ENCODE data around the gene IFT52. TPM values are rescaled to one million over a fixed set of nuclear protein-coding genes. Genes with fewer than 3 reads are reported as not detected.

Gene IFT52
- polyA plus RNA-seq, 2 of the 4 experiments (the other 2 are of a cell fraction): 26.3 to 42.2 TPM

- ChIA-PET CTCF (no interaction called here), POLR2A (no interaction called here)
- no peak overlapping the region for H3K4me2 ChIP-seq
- H3K27ac ChIP-seq: no peak overlapping the region
- DNase-seq (ENCODE audit: low read depth in 1 of 2, low spot score in 1 of 2): peak in 1 of 2 experiments; percentile 22
- no peak for ATAC-seq
- peaks cover 13% of the 10 kb centered on the region for H3K4me1 ChIP-seq
- H3K4me3 ChIP-seq: no peak overlapping the region
- no peak for FAIRE-seq
- WGBS (ENCODE audit: missing lambda C conversion rate): 75% methylated on average over 3 of the region's 3 CpGs
- TF ChIP-seq RAD21 (conservative IDR thresholded peaks at IDR 0.05 in 1 of 2, IDR thresholded peaks at IDR 0.05 in 1 of 2): peak in 1 of 2 experiments; percentile 32; a peak in 1 of 5 replicates
- TF ChIP-seq ZNF302 (CRISPR knock-in tag; IDR thresholded peaks at IDR 0.05): no peak
- H3K9me3 ChIP-seq: no peaks in the 10 kb centered on the region
Measured at GRCh38 chr20:43563429-43563828, 27.3 kb upstream of the IFT52 start.

- Histone ChIP-seq H3K4me1 (peaks cover 10% of the 10 kb centered on the region), H3K27ac (no peak overlapping the region), H3K4me2 (no peak overlapping the region), H3K9me3 (no peaks in the 10 kb centered on the region), H3K4me3 (no peak overlapping the region)
- no peak for TF ChIP-seq HOXB5 (CRISPR knock-in tag; IDR thresholded peaks at IDR 0.05)
- no peak for TF ChIP-seq RARB (CRISPR knock-in tag; IDR thresholded peaks at IDR 0.05)
- no peak for TF ChIP-seq HMGXB4 (CRISPR knock-in tag; IDR thresholded peaks at IDR 0.05; ENCODE audit: borderline replicate concordance)
- no peak for TF ChIP-seq HOXB13 (CRISPR knock-in tag; IDR thresholded peaks at IDR 0.05; ENCODE audit: low read depth)
- CTCF ChIA-PET: no interaction called here
- FAIRE-seq: no peak
- DNase-seq (ENCODE audit: low read depth in 1 of 2, low spot score in 1 of 2): no peak
- no peak; a peak in 1 of 6 replicates for ATAC-seq
- POLR2A ChIA-PET: no interaction called here
- WGBS (ENCODE audit: missing lambda C conversion rate): 100% methylated on average over 7 of the region's 7 CpGs
Measured at GRCh38 chr20:43563991-43564390, 26.7 kb upstream of the IFT52 start.

DNA sequence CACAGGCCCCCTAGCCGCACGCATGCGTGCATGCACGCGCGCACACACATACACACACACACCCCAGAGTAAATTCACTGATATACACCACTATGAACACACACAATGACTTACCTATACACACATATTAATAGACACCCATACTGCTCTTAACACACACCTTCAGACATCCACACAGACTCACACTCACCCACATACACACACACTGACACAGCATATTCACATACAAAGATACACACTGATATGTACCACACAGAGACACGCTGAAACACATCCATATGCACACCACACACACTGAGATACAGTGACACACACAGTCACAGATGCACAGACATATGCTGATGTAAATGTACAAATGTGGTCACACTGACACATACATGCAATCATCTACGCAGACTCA, 26.3 kb upstream of the IFT52 start:
- H3K4me1 ChIP-seq: peaks cover 6% of the 10 kb centered on the region
- FAIRE-seq: no peak
- no peak overlapping the region for H3K27ac ChIP-seq
- WGBS (ENCODE audit: missing lambda C conversion rate): 96% methylated on average over 8 of the region's 8 CpGs
- H3K9me3 ChIP-seq: no peaks in the 10 kb centered on the region
- no peak for DNase-seq (ENCODE audit: low read depth in 1 of 2, low spot score in 1 of 2)
- H3K4me3 ChIP-seq: no peak overlapping the region
- no peak for ATAC-seq
- ChIA-PET POLR2A (no interaction called here), CTCF (no interaction called here)
- TF ChIP-seq HMGXB4 (CRISPR knock-in tag; IDR thresholded peaks at IDR 0.05; ENCODE audit: borderline replicate concordance): no peak
- TF ChIP-seq KDM1A (IDR thresholded peaks at IDR 0.05; ENCODE audit: low read depth): no peak
- TF ChIP-seq POLR2AphosphoS2 (conservative IDR thresholded peaks at IDR 0.05; ENCODE audit: low read length): no peak
- TF ChIP-seq REST (IDR thresholded peaks at IDR 0.05): no peak
- no peak for TF ChIP-seq POLR2A (IDR thresholded peaks at IDR 0.05; ENCODE audit: low read length)
- no peak for TF ChIP-seq ESRRA (IDR thresholded peaks at IDR 0.05; ENCODE audit: borderline replicate concordance, low read length)
- TF ChIP-seq TFCP2L1 (CRISPR knock-in tag; IDR thresholded peaks at IDR 0.05): no peak
- no peak for TF ChIP-seq NFE2L2 (conservative IDR thresholded peaks at IDR 0.05; ENCODE audit: low read length)
- no peak overlapping the region for H3K4me2 ChIP-seq

Data from A549 (cell line).